ENCODE data around the gene SLIRP. TPM values are rescaled to one million over a fixed set of nuclear protein-coding genes. Genes with fewer than 3 reads are reported as not detected.
"Not testable (repeated sequence)": the region's sequence is repeated elsewhere in the genome, so short reads cannot be mapped to it uniquely, and the experiment has no call there.

The SLIRP gene
- polyA plus RNA-seq, 2 donors, result 310 to 442 TPM

DNA sequence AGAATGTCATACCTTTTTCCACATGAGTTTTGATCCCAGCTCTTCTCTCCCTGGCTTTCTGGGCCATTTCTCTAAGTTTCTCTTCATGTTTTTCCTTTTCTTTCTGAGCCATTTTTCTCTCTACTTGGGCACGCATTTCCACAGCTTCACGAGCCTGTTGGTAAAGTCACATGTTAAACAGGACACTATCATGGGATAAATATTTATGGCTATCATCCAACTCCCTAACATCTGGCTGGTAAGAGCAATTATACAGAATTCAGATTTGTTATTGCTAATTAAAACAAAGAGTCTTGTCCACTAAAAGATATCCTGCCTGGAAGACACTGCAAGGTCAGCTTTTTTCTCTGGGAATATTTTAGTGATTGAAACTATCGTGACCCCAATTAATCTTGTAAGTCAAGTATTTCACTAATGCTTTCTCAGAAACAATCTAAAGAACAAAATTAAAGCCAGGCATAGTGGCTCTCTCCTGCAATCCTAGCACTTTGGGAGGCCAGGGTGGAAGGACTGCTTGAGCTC is 23.1 kb downstream of the SLIRP start:
- H3K4me1 ChIP-seq (ENCODE audit: control insufficient read depth in 2 of 2, insufficient read depth in 2 of 2, low read length in 1 of 2), result no peaks in the 10 kb centered on the region
- no peaks in the 10 kb centered on the region for H3K9me3 ChIP-seq (ENCODE audit: control insufficient read depth in 2 of 2, insufficient read depth in 1 of 2, low read depth in 1 of 2, low read length in 1 of 2)
- WGBS, 2 donors, result 67 to 77% methylated on average over 3 of the region's 3 CpGs
- peaks cover 2 to 17% of the 10 kb centered on the region in 2 donors for H3K36me3 ChIP-seq (ENCODE audit: control insufficient read depth in 2 of 2, insufficient read depth in 2 of 2, low read length in 1 of 2)
- H3K27ac ChIP-seq (ENCODE audit: low read depth in 2 of 2, low read length in 1 of 2), result no peak overlapping the region
- H3K4me3 ChIP-seq (ENCODE audit: low read depth in 1 of 2, low read length in 2 of 2), result no peak overlapping the region
- no peaks in the 10 kb centered on the region for H3K27me3 ChIP-seq (ENCODE audit: control insufficient read depth in 1 of 2, insufficient read depth in 2 of 2, low read length in 2 of 2)

GRCh38 chr14:77738559-77739250 is 30.8 kb downstream of the SLIRP start:
- 51 to 56% methylated on average over 7 of the region's 7 CpGs for WGBS, 2 donors
- no peak overlapping the region for H3K4me3 ChIP-seq (ENCODE audit: low read depth in 1 of 2, low read length in 2 of 2)
- H3K27ac ChIP-seq (ENCODE audit: low read depth in 2 of 2, low read length in 1 of 2), result no peak overlapping the region
- H3K9me3 ChIP-seq (ENCODE audit: control insufficient read depth in 2 of 2, insufficient read depth in 1 of 2, low read depth in 1 of 2, low read length in 1 of 2), result no peaks in the 10 kb centered on the region
- H3K36me3 ChIP-seq (ENCODE audit: control insufficient read depth in 2 of 2, insufficient read depth in 2 of 2, low read length in 1 of 2), result peaks cover 3 to 4% of the 10 kb centered on the region in 2 donors
- no peaks in the 10 kb centered on the region for H3K27me3 ChIP-seq (ENCODE audit: control insufficient read depth in 1 of 2, insufficient read depth in 2 of 2, low read length in 2 of 2)
- no peaks in the 10 kb centered on the region for H3K4me1 ChIP-seq (ENCODE audit: control insufficient read depth in 2 of 2, insufficient read depth in 2 of 2, low read length in 1 of 2)

DNA sequence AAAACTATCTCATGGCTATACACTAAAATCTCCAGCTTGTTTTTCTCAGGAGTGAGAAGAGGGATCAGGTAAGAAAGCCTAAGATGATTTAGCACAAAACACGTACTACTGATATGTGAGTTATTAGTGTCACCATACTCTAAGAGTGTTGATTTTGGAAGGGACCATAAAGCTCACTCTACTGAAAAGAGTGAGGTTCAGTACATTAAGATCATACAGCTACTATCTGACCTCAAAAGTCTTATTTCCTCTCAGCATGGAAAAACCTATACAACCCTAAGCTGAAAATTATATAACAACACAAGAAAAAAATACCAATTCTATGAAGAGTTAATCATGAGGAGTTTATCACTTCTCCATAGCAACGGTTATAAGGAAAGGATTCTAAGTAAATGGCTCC is 33.5 kb downstream of the SLIRP start:
- Histone ChIP-seq H3K4me3 (ENCODE audit: low read depth in 1 of 2, low read length in 2 of 2) (no peak overlapping the region), H3K36me3 (ENCODE audit: control insufficient read depth in 2 of 2, insufficient read depth in 2 of 2, low read length in 1 of 2) (peaks cover 0 to 5% of the 10 kb centered on the region in 2 donors)
- 82% methylated on average over 2 of the region's 2 CpGs for WGBS, 2 donors

DNA sequence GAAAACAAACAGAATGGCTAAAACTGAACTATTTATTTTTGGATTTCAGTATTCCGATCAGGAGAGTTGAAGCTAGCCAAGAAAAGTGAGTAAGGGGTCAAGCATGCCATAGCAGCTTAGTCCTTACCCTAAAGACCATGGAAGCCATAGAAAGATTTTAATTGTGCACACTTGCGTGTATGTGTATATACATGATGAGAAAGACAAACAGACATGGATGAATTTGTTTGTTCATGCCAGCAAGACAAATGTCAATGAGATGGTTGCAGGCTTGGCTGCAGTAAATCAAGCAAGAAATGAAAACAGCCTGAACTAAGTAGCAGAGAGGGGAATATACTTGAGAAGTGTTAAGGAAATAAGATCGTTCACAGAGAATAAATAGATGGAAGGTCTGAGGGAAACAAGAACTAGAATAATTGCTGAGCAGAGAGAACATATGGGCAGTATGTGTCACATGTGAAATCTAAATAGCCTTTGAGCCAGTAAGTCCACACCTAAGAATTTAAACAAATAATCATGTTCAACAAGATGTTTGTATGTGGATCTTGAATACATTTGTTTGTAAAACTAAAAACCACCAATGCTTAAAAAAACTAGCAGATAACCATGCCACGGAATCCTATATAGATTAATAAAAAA is 38.3 kb downstream of the SLIRP start:
- Histone ChIP-seq H3K4me3 (ENCODE audit: low read depth in 1 of 2, low read length in 2 of 2) (no peak overlapping the region), H3K9me3 (ENCODE audit: control insufficient read depth in 2 of 2, insufficient read depth in 1 of 2, low read depth in 1 of 2, low read length in 1 of 2) (no peaks in the 10 kb centered on the region), H3K4me1 (ENCODE audit: control insufficient read depth in 2 of 2, insufficient read depth in 2 of 2, low read length in 1 of 2) (no peaks in the 10 kb centered on the region), H3K27ac (ENCODE audit: low read depth in 2 of 2, low read length in 1 of 2) (no peak overlapping the region), H3K36me3 (ENCODE audit: control insufficient read depth in 2 of 2, insufficient read depth in 2 of 2, low read length in 1 of 2) (peaks cover 2 to 4% of the 10 kb centered on the region in 2 donors), H3K27me3 (ENCODE audit: control insufficient read depth in 1 of 2, insufficient read depth in 2 of 2, low read length in 2 of 2) (no peaks in the 10 kb centered on the region)
- WGBS, 2 donors, result 54 to 55% methylated on average over 4 of the region's 4 CpGs

More for the DNA sequence above, 33.5 kb downstream of the SLIRP start:
- Histone ChIP-seq H3K27me3 (ENCODE audit: control insufficient read depth in 1 of 2, insufficient read depth in 2 of 2, low read length in 2 of 2) (no peaks in the 10 kb centered on the region), H3K27ac (ENCODE audit: low read depth in 2 of 2, low read length in 1 of 2) (no peak overlapping the region), H3K4me1 (ENCODE audit: control insufficient read depth in 2 of 2, insufficient read depth in 2 of 2, low read length in 1 of 2) (no peaks in the 10 kb centered on the region), H3K9me3 (ENCODE audit: control insufficient read depth in 2 of 2, insufficient read depth in 1 of 2, low read depth in 1 of 2, low read length in 1 of 2) (no peaks in the 10 kb centered on the region)

DNA sequence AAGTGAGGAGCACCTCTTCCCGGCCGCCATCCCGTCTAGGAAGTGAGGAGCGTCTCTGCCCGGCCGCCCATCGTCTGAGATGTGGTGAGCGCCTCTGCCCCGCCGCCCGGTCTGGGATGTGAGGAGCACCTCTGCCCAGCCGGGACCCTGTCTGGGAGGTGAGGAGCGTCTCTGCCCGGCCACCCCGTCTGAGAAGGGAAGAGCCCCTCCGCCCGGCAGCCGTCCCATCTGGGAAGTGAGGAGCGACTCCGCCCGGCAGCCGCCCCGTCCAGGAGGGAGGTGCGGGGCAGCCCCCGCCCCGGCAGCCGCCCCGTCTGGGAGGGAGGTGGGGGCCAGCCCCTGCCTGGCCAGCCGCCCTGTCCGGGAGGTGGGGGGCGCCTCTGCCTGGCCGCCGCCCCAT is 39.5 kb downstream of the SLIRP start:
- H3K27me3 ChIP-seq (ENCODE audit: control insufficient read depth in 1 of 2, insufficient read depth in 2 of 2, low read length in 2 of 2), result not testable (repeated sequence)

DNA sequence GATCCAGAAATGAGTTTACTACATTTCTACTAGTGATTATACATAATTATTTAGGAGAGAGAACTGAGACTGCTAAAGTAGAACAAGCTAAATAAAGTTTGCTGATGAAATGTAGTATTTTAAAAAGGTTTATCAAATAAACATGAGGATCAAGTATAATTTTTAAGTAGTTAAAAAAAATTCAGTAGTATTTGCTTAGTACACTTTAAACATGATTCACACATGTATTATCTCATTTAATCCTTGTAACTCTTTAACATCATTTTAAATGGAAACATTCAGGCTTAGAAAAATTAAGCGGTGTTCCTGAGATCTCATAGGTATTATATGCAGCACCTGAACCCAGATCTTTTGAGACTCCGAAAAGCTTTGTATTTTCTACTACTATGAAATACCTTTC is 44.4 kb downstream of the SLIRP start:
- peaks cover 2 to 6% of the 10 kb centered on the region in 2 donors for H3K36me3 ChIP-seq (ENCODE audit: control insufficient read depth in 2 of 2, insufficient read depth in 2 of 2, low read length in 1 of 2)
- WGBS, 2 donors, result 91 to 94% methylated on average over 2 of the region's 2 CpGs
- no peaks in the 10 kb centered on the region for H3K4me1 ChIP-seq (ENCODE audit: control insufficient read depth in 2 of 2, insufficient read depth in 2 of 2, low read length in 1 of 2)
- no peaks in the 10 kb centered on the region for H3K9me3 ChIP-seq (ENCODE audit: control insufficient read depth in 2 of 2, insufficient read depth in 1 of 2, low read depth in 1 of 2, low read length in 1 of 2)
- no peak overlapping the region for H3K4me3 ChIP-seq (ENCODE audit: low read depth in 1 of 2, low read length in 2 of 2)
- H3K27me3 ChIP-seq (ENCODE audit: control insufficient read depth in 1 of 2, insufficient read depth in 2 of 2, low read length in 2 of 2), result no peaks in the 10 kb centered on the region
- no peak overlapping the region for H3K27ac ChIP-seq (ENCODE audit: low read depth in 2 of 2, low read length in 1 of 2)

More for the DNA sequence above, 39.5 kb downstream of the SLIRP start:
- 92% methylated on average over 26 to 33 of the region's 33 CpGs for WGBS, 2 donors
- H3K36me3 ChIP-seq (ENCODE audit: control insufficient read depth in 2 of 2, insufficient read depth in 2 of 2, low read length in 1 of 2); H3K9me3 ChIP-seq (ENCODE audit: control insufficient read depth in 2 of 2, insufficient read depth in 1 of 2, low read depth in 1 of 2, low read length in 1 of 2); H3K4me1 ChIP-seq (ENCODE audit: control insufficient read depth in 2 of 2, insufficient read depth in 2 of 2, low read length in 1 of 2); H3K27ac ChIP-seq (ENCODE audit: low read depth in 2 of 2, low read length in 1 of 2); H3K4me3 ChIP-seq (ENCODE audit: low read depth in 1 of 2, low read length in 2 of 2): not testable (repeated sequence)

- Histone ChIP-seq H3K9me3 (ENCODE audit: control insufficient read depth in 2 of 2, insufficient read depth in 1 of 2, low read depth in 1 of 2, low read length in 1 of 2) (no peaks in the 10 kb centered on the region), H3K4me1 (ENCODE audit: control insufficient read depth in 2 of 2, insufficient read depth in 2 of 2, low read length in 1 of 2) (no peaks in the 10 kb centered on the region), H3K27ac (ENCODE audit: low read depth in 2 of 2, low read length in 1 of 2) (no peak overlapping the region), H3K27me3 (ENCODE audit: control insufficient read depth in 1 of 2, insufficient read depth in 2 of 2, low read length in 2 of 2) (no peaks in the 10 kb centered on the region), H3K36me3 (ENCODE audit: control insufficient read depth in 2 of 2, insufficient read depth in 2 of 2, low read length in 1 of 2) (peaks cover 2 to 6% of the 10 kb centered on the region in 2 donors), H3K4me3 (ENCODE audit: low read depth in 1 of 2, low read length in 2 of 2) (no peak overlapping the region)
- 54 to 60% methylated on average over 3 of the region's 3 CpGs for WGBS, 2 donors
Measured at GRCh38 chr14:77752799-77753516, 45.1 kb downstream of the SLIRP start.

GRCh38 chr14:77760381-77761204 is 52.7 kb downstream of the SLIRP start, which contains the start of gene SNW1:
SNW1 (minus strand) TSS chr14:77761156; CDS start chr14:77761127, 29 bp downstream.
- Histone ChIP-seq H3K27me3 (ENCODE audit: control insufficient read depth in 1 of 2, insufficient read depth in 2 of 2, low read length in 2 of 2) (no peaks in the 10 kb centered on the region), H3K4me1 (ENCODE audit: control insufficient read depth in 2 of 2, insufficient read depth in 2 of 2, low read length in 1 of 2) (peaks cover 0 to 5% of the 10 kb centered on the region in 2 donors), H3K9me3 (ENCODE audit: control insufficient read depth in 2 of 2, insufficient read depth in 1 of 2, low read depth in 1 of 2, low read length in 1 of 2) (no peaks in the 10 kb centered on the region), H3K36me3 (ENCODE audit: control insufficient read depth in 2 of 2, insufficient read depth in 2 of 2, low read length in 1 of 2) (peaks cover 2 to 4% of the 10 kb centered on the region in 2 donors), H3K4me3 (ENCODE audit: low read depth in 1 of 2, low read length in 2 of 2) (peak within 1 kb of the TSS; percentile 88 to 92), H3K27ac (ENCODE audit: low read depth in 2 of 2, low read length in 1 of 2) (peak within 1 kb of the TSS; percentile 88 to 92)
- WGBS, 2 donors, result 0% methylated on average over 60 of the region's 60 CpGs
